SK-N-SH treated with all-trans-retinoic acid at 6 μM for 48 hours (cell line): ENCODE data around the gene FBXL19.

Experiments used
- ATAC-seq: fragments of 200-7000 bp; cut with Tn5 transposase; 3 replicates; pipeline ENCODE4 v1.9.1; 2020; ENCODE audit warnings: mild to moderate bottlenecking, moderate library complexity
- ARNTL ChIP-seq: fragments of 450-650 bp; formaldehyde crosslinking; IDR thresholded peaks from 2 replicates; pipeline ENCODE4 v1.5.0; 2020; ENCODE audit warnings: low read depth, mild to moderate bottlenecking, moderate library complexity, borderline replicate concordance
- BACH2 ChIP-seq: fragments of 250-450 bp; sonication (Bioruptor Pico); IDR thresholded peaks from 2 replicates; pipeline ENCODE4 v1.9.0; 2021; ENCODE audit warnings: mild to moderate bottlenecking, borderline replicate concordance
- ESRRG ChIP-seq: fragments of 250-450 bp; sonication (Bioruptor Pico); IDR thresholded peaks from 2 replicates; pipeline ENCODE4 v1.6.1; 2021; ENCODE audit warnings: mild to moderate bottlenecking
- GLIS3 ChIP-seq: fragments of 250-450 bp; sonication (Bioruptor Pico); IDR thresholded peaks from 2 replicates; pipeline ENCODE4 v1.5.0; 2020; ENCODE audit warnings: mild to moderate bottlenecking, moderate library complexity
- ISL1 ChIP-seq: fragments of 250-450 bp; sonication (Bioruptor Pico); IDR thresholded peaks from 2 replicates; pipeline ENCODE4 v2.1.2; 2022; ENCODE audit warnings: mild to moderate bottlenecking, moderate library complexity
- OSR1 ChIP-seq: fragments of 250-450 bp; sonication (Bioruptor Pico); IDR thresholded peaks from 2 replicates; pipeline ENCODE4 v1.8.0; 2022; ENCODE audit warnings: moderate library complexity, mild to moderate bottlenecking, inconsistent platforms
- PPARA ChIP-seq: fragments of 250-450 bp; sonication (Bioruptor Pico); IDR thresholded peaks from 2 replicates; pipeline ENCODE4 v1.5.0; 2020; ENCODE audit warnings: mild to moderate bottlenecking, borderline replicate concordance
- RARB ChIP-seq: fragments of 250-450 bp; sonication (Bioruptor Pico); IDR thresholded peaks from 2 replicates; pipeline ENCODE4 v1.8.0; 2021; ENCODE audit warnings: mild to moderate bottlenecking, moderate library complexity
- SNAI2 ChIP-seq: fragments of 250-450 bp; sonication (Bioruptor Pico); IDR thresholded peaks from 2 replicates; pipeline ENCODE4 v1.5.0; 2020; ENCODE audit warnings: mild to moderate bottlenecking, moderate library complexity
- TCF4 ChIP-seq: fragments of 250-450 bp; sonication (Bioruptor Pico); IDR thresholded peaks from 2 replicates; pipeline ENCODE4 v1.8.0; 2021; ENCODE audit warnings: mild to moderate bottlenecking, moderate library complexity, borderline replicate concordance
- TOX ChIP-seq: fragments of 250-450 bp; sonication (Bioruptor Pico); IDR thresholded peaks from 2 replicates; pipeline ENCODE4 v1.8.0; 2021; ENCODE audit warnings: mild to moderate bottlenecking, moderate library complexity, borderline replicate concordance
- ZC3H10 ChIP-seq: fragments of 250-450 bp; sonication (Bioruptor Pico); IDR thresholded peaks from 2 replicates; pipeline ENCODE4 v1.5.1; 2021; ENCODE audit warnings: mild to moderate bottlenecking, moderate library complexity
- ZFP3 ChIP-seq: fragments of 250-450 bp; sonication (Bioruptor Pico); IDR thresholded peaks from 2 replicates; pipeline ENCODE4 v1.5.0; 2020; ENCODE audit warnings: mild to moderate bottlenecking, moderate library complexity
- ZNF565 ChIP-seq: fragments of 450-650 bp; formaldehyde crosslinking; conservative IDR thresholded peaks from 2 replicates; pipeline ENCODE4 v1.5.0; 2020; ENCODE audit warnings: low read depth, mild to moderate bottlenecking, moderate library complexity
- ZNF70 ChIP-seq: fragments of 450-650 bp; formaldehyde crosslinking; IDR thresholded peaks from 2 replicates; pipeline ENCODE4 v1.5.0; 2020; ENCODE audit warnings: mild to moderate bottlenecking, moderate library complexity
- ZNF8 ChIP-seq: fragments of 450-650 bp; formaldehyde crosslinking; IDR thresholded peaks from 2 replicates; pipeline ENCODE4 v1.5.0; 2020; ENCODE audit warnings: mild to moderate bottlenecking, moderate library complexity
- TF ChIP-seq, protein P1 (sequence below): fragments of 250-450 bp; sonication (Bioruptor Pico); IDR thresholded peaks from 2 replicates; pipeline ENCODE4 v1.5.1; 2020; ENCODE audit warnings: low read depth, mild to moderate bottlenecking, moderate library complexity
- TF ChIP-seq, protein P2 (sequence below): fragments of 250-450 bp; sonication (Bioruptor Pico); IDR thresholded peaks from 2 replicates; pipeline ENCODE4 v1.5.1; 2021; ENCODE audit warnings: mild to moderate bottlenecking, moderate library complexity
- TF ChIP-seq, protein P3 (sequence below): fragments of 250-450 bp; sonication (Bioruptor Pico); IDR thresholded peaks from 2 replicates; pipeline ENCODE4 v1.8.0; 2021; ENCODE audit warnings: low read depth, mild to moderate bottlenecking, moderate library complexity, borderline replicate concordance
- TF ChIP-seq, protein P4 (sequence below): fragments of 250-450 bp; sonication (Bioruptor Pico); IDR thresholded peaks from 2 replicates; pipeline ENCODE4 v1.5.0; 2020; ENCODE audit warnings: mild to moderate bottlenecking, moderate library complexity

FBXL19 gene

DNA sequence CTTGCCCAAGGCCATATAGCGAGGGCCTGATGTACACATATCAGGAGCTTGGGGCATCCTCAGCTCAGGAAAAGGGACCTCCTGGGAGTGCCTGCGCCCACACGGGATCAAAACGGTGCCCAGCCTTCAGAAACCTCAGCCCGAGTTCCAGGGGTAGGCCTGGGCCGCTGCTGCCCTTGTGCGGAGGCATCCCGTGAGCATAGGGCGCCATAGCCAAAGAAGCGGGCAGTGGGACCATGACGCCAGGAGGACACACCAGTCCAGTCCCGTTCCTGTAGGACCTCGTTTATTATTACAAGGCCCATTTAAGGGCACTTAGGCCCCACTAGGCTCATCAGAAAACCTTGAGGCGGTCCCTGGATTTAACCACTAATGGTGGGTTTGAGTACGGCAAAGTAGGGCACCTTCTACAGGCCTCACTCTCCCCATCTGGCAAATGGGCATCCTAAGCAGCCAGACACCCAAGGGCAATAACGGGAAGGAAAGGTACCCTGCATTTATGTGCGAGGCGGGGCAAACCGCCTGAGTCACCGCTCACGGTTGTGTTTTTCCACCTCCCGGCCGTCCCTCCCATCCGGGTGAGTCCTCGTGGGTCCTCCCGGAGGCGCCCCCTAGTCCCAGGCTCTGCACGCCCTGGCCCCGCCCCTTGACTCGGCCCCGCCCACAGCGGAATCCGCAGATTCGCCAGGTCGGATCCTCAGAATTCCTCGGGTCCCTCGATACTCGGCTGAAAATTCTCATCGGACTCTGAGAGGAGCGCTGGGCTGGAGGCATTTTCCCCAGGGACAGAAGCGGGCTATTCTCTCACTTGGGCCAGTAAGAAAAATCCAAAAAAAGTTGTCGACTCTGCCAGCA lies 33.5 kb downstream of the FBXL19 start:
- ATAC-seq = peak; percentile 79
- TF ChIP-seq, protein P1, sequence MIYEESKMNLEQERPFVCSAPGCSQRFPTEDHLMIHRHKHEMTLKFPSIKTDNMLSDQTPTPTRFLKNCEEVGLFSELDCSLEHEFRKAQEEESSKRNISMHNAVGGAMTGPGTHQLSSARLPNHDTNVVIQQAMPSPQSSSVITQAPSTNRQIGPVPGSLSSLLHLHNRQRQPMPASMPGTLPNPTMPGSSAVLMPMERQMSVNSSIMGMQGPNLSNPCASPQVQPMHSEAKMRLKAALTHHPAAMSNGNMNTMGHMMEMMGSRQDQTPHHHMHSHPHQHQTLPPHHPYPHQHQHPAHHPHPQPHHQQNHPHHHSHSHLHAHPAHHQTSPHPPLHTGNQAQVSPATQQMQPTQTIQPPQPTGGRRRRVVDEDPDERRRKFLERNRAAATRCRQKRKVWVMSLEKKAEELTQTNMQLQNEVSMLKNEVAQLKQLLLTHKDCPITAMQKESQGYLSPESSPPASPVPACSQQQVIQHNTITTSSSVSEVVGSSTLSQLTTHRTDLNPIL (CRISPR knock-in tag) = no peak
- TF ChIP-seq ZC3H10 (CRISPR knock-in tag) (peak; percentile 66), BACH2 (CRISPR knock-in tag) (no peak), ZNF70 (CRISPR knock-in tag) (no peak), OSR1 (CRISPR knock-in tag) (no peak), ZFP3 (CRISPR knock-in tag) (no peak), TOX (no peak)
- TF ChIP-seq, protein P2, sequence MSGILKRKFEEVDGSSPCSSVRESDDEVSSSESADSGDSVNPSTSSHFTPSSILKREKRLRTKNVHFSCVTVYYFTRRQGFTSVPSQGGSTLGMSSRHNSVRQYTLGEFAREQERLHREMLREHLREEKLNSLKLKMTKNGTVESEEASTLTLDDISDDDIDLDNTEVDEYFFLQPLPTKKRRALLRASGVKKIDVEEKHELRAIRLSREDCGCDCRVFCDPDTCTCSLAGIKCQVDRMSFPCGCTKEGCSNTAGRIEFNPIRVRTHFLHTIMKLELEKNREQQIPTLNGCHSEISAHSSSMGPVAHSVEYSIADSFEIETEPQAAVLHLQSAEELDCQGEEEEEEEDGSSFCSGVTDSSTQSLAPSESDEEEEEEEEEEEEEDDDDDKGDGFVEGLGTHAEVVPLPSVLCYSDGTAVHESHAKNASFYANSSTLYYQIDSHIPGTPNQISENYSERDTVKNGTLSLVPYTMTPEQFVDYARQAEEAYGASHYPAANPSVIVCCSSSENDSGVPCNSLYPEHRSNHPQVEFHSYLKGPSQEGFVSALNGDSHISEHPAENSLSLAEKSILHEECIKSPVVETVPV (CRISPR knock-in tag) = 0 out of 2 replicates have a peak, but pooled peaks have one; percentile 6

DNA sequence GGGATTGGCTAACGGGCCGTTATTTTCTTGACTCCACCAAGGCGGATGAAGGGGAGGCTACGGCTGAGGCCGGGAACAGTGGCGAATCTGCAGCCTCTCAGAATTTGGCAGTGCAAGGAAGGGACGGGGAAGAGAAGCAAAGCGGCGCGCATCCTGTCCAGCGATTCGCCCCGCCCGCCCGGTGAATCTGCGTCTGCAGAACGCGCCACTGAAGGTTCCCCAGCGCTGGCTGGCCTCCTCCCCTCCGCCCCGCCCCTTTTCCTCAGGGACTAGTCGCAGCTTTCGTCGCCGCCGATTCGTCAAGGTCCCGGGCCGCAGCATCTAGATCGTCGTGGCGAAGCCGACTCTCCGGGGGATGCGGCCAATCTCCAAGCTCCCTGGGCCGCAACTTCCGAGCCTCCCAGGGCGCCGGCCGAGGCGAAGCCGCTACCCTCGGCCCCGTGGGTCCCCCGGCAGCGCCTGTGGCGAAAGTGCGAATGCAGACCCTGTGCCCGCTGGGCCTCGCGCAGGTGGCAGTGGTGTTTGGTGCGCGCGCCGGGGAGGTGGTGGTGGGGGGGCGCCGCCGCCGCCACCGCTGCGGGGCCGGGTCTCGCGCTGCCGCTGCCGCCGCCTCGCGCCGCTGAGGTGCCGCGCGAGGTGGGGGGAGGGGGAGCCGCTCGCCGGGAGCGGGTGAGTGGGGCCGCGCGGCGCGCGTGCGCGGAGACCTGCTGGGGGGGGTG lies 34.2 kb downstream of the FBXL19 start, which contains the start of gene SETD1A:
Gene SETD1A, plus strand, starts transcription at position 299 of the 719 bp plus-strand sequence. CDS start 978 bp downstream, outside the sequence.
- ATAC-seq = peak; percentile 83
- TF ChIP-seq ARNTL (CRISPR knock-in tag) (no peak), TOX (no peak), SNAI2 (CRISPR knock-in tag) (peak; percentile 25; the same call in 1 of the 2 replicates), PPARA (CRISPR knock-in tag) (no peak), GLIS3 (CRISPR knock-in tag) (0 out of 2 replicates have a peak, but pooled peaks have one; percentile 2), ZFP3 (CRISPR knock-in tag) (no peak)
- TF ChIP-seq, protein P3, sequence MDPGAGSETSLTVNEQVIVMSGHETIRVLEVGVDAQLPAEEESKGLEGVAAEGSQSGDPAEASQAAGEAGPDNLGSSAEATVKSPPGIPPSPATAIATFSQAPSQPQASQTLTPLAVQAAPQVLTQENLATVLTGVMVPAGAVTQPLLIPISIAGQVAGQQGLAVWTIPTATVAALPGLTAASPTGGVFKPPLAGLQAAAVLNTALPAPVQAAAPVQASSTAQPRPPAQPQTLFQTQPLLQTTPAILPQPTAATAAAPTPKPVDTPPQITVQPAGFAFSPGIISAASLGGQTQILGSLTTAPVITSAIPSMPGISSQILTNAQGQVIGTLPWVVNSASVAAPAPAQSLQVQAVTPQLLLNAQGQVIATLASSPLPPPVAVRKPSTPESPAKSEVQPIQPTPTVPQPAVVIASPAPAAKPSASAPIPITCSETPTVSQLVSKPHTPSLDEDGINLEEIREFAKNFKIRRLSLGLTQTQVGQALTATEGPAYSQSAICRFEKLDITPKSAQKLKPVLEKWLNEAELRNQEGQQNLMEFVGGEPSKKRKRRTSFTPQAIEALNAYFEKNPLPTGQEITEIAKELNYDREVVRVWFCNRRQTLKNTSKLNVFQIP = no peak
- TF ChIP-seq, protein P4, sequence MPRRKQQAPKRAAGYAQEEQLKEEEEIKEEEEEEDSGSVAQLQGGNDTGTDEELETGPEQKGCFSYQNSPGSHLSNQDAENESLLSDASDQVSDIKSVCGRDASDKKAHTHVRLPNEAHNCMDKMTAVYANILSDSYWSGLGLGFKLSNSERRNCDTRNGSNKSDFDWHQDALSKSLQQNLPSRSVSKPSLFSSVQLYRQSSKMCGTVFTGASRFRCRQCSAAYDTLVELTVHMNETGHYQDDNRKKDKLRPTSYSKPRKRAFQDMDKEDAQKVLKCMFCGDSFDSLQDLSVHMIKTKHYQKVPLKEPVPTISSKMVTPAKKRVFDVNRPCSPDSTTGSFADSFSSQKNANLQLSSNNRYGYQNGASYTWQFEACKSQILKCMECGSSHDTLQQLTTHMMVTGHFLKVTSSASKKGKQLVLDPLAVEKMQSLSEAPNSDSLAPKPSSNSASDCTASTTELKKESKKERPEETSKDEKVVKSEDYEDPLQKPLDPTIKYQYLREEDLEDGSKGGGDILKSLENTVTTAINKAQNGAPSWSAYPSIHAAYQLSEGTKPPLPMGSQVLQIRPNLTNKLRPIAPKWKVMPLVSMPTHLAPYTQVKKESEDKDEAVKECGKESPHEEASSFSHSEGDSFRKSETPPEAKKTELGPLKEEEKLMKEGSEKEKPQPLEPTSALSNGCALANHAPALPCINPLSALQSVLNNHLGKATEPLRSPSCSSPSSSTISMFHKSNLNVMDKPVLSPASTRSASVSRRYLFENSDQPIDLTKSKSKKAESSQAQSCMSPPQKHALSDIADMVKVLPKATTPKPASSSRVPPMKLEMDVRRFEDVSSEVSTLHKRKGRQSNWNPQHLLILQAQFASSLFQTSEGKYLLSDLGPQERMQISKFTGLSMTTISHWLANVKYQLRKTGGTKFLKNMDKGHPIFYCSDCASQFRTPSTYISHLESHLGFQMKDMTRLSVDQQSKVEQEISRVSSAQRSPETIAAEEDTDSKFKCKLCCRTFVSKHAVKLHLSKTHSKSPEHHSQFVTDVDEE (CRISPR knock-in tag) = 0 out of 2 replicates have a peak, but pooled peaks have one; percentile 10

DNA sequence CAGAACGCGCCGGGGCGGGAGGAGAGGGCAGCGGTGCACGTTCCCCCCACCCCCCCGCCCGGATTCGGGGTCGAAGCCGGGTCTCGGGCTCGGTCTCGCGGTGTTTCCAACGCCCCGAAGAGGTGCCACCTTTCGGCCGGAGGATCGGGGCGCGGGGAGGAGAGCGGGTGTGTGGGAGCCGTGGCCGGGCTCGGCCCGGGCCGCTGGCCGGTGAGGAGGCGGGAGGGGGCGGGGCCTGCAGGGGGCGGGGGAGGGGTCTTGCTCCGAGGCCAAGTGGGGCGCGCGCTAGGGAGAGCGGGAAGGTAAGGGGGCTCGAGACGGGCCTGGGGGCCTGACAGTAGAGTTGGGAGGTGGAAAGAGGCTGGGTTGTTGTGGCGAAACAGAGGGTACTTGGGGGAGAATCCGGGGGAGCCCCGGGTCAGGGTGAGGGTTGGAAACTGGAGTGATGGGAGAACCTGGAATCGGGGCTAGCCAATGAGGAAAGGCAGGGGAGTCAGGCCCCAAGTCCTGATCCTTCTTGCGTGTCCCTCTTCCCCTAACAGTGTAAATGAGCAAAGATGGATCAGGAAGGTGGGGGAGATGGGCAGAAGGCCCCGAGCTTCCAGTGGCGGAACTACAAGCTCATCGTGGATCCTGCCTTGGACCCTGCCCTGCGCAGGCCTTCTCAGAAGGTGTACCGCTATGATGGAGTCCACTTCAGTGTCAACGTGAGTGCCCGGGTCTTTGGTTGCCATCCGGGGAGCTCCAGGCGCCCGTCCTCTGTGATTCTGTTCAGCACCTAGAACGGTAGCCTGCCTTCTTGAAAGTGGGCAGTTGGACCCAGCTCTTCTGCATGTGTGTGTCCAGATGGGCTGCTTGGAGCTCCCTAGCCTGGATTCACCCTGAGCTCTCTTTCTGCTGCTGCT lies 35.1 kb downstream of the FBXL19 start:
- peak; percentile 25 for ATAC-seq
- TF ChIP-seq TCF4 (CRISPR knock-in tag) (no peak), RARB (no peak), ESRRG (CRISPR knock-in tag) (no peak), ZNF8 (CRISPR knock-in tag) (no peak), ISL1 (CRISPR knock-in tag) (no peak), ZFP3 (CRISPR knock-in tag) (no peak), ZNF565 (CRISPR knock-in tag) (no peak), SNAI2 (CRISPR knock-in tag) (no peak), TOX (no peak)
- TF ChIP-seq, protein P4 (CRISPR knock-in tag) = no peak
- TF ChIP-seq, protein P3 = no peak
- TF ChIP-seq, protein P2 (CRISPR knock-in tag) = no peak
